HG02642 (cell line): ENCODE measurements around the gene C17orf114.

Experiments
- ATAC-seq: cut with Tn5 transposase; IDR thresholded peaks from one replicate; pipeline ENCODE4 v1.9.1; 2021; ENCODE audit warnings: mild to moderate bottlenecking; ENCODE audit not compliant: unreplicated experiment, poor library complexity

C17orf114 gene

DNA sequence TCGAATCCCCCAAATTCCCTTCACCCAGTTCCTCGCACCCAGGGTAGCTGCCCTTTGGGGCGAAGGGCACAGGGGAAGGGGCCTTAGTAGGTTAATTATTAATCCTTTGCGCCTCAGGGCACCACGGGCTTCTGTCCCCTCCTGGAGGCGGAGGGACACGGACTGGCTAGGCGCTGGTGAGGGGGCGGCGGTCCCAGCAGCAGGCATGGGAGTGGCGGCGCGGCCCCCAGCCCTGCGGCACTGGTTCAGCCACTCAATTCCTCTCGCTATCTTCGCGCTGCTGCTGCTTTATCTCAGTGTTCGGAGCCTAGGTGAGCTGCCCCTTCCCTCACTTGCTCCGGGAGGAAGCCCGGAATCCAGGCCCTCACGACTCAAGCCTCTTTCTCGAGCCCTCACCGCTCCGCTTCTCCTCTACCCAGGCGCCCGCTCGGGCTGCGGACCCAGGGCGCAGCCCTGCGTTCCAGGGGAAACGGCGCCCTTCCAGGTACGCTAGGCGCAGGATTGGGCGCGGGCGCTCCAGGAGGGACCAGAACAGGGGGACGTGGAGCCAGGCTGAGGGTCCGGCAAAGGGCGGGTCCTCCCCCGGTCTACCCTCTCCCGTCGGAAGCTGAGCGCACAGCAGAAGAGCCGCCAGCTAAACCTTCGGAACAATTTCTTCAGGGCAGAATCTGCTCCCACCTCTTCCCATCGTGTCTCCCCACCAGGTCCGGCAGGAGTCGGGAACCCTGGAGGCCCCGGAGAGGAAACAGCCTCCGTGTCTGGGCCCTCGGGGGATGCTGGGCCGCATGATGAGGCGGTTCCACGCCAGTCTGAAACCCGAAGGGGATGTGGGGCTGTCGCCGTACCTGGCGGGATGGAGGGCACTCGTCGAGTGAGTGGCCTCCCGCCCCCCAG lies 13.1 kb downstream of the C17orf114 start, which contains the start of gene GLTPD2:
TSS of gene GLTPD2 (plus strand) at position 158 of the 894 bp plus-strand sequence. CDS start at position 206, 48 bp downstream.
- ATAC-seq = no peak

DNA sequence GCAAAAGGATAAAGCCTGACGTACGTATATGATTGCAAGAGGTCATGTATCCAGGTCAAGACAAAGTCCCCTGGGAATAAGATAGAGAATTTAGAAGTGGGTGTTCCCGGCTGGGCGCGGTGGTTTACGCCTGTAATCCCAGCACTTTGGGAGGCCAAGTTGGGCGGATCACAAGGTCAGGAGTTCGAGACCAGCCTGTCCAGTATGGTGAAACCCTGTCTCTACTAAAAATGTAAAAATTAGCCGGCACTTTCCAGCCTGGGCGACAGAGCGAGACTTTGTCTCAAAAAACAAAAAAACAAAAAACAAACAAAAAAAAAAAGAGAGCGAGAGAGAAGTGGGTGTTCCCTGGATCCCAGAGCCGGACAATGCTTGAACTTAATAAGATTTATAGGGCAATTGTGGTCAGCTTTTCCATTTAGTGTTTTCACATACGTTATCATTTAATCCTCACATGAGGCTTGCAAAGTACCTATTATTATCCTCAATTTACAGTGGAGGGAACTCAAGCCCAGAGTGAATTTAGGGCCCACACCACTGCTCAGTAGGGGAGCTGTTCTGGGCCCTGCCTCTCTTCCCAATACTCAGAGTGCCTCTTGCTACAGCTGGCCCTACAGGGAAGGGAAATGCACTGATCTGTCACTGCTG lies 13.8 kb downstream of the C17orf114 start:
- ATAC-seq = no peak

DNA sequence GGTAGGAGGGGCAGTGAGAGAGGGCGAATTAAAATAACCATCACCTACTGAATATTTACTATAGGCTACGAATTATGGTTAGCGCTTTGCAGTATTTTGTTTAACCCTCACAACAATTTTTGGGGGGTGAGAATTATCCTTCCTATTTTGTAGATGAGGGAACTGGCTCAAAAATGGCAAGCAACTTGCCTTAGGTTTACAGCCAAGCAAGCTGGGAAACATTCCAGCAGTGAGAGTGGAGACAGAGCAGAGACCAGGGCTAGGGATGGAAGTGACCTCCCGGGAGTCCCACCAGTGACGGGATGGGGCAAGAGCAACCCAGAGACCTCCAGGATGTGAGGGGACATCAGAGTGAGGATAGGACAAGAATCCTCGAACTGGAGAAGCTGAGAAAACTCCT lies 15.6 kb downstream of the C17orf114 start:
- ATAC-seq = no peak

DNA sequence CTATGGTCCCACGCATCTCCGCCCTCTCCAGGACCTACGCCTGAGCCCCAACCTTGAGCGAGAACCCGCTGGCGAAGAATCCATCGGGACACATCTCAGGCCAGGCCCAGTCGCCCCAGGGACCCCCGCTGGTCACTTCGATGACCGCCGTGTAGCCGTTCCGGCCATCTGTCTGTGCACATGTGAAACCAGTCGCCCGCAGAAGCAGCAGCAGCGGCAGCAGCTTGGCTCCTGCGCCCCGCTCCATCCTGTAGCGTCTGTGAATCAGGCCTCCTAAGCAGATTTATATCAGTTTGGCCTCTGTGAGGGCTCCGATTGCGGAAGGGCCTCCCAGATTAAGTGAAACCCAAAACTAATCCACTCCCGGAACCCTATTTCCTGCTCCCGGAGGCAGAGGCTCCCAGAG lies 16.0 kb downstream of the C17orf114 start, which contains the start of gene VMO1:
TSS of gene VMO1 (minus strand) at position 259 of the 406 bp plus-strand sequence. CDS start at position 247, 12 bp downstream.
- ATAC-seq = no peak

DNA sequence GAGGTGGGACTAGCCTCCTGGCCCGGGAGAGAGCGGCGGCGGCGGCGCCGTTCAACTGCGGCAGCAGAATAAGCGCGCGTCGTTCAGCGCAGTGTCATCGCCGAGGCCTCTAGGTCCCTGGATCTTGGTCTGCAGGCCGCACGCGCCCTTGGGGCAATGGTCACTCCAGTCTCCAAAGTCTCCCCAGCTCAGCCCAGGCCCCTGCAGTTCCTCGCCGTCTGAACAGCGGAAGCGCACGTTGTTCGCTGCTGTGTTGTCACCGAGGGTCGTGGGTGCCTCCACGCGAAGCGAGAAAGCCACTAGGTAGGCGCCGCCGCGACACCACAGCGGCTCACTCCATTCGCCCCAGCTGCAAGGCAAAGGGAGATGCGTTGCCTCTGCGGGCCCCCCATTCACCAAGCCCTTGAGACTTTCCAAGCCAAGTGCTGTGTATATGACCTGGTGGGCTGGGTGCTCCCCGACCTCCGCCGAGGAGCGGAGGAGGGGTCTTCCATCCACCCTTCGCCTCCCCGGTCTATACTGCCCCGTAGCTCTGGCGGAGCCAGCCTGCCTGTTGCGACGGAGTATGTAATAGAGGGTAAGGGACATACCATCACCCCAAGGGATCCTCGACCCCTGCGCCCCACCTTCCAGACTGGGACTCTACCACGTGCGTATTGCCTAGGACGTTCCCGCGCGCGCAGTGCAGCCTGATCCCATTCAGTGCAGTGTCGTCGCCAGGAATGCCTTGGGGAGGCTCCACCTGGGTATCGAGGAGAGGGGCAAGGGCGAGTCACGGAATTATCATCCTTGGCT lies 16.6 kb downstream of the C17orf114 start:
- no peak for ATAC-seq

DNA sequence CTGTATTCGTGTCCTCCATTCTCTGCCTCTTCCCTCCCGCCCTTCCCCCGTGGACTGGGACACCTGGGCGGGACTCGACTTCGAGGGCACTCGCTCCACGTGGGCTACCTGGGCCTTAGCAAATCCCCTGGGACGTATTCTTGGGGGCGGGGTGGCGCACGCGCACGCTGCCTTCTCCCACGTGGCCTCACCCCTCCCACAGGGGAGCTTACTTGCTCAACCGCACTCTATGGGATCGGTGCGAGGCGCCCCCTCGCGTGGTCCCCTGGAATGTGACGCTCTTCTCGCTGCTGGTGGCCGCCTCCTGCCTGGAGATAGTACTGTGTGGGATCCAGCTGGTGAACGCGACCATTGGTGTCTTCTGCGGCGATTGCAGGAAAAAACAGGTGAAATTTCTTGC lies 19.5 kb downstream of the C17orf114 start:
- ATAC-seq = no peak

DNA sequence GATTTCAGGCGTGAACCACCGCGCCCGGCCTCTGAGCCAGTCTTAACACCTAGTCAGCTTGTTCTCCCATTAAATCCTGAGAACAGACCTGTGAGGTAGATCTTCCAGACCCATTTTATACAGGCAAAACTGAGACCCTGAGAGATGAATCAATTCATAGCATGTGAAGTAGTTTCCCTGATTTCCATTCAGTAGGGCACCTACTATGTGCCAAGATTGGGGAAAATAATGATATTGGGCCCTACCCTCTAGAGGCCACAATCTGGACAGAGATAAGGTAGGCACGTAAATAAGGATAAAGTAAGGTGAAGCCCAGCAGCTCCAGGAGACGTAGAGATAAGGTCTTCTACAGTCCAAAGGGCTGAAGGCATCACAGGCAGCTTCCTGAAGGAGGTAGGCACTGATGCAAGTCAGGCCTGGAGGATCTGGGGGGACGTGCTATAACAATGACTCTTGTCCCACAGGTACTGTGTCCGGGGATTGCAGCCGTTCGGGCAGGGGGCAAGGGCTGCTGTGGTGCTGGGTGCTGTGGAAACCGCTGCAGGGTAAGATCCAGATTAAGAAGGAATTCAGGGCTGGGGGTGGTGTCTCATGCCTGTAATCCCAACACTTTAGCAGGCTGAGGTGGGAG lies 21.7 kb downstream of the C17orf114 start:
- ATAC-seq = no peak

DNA sequence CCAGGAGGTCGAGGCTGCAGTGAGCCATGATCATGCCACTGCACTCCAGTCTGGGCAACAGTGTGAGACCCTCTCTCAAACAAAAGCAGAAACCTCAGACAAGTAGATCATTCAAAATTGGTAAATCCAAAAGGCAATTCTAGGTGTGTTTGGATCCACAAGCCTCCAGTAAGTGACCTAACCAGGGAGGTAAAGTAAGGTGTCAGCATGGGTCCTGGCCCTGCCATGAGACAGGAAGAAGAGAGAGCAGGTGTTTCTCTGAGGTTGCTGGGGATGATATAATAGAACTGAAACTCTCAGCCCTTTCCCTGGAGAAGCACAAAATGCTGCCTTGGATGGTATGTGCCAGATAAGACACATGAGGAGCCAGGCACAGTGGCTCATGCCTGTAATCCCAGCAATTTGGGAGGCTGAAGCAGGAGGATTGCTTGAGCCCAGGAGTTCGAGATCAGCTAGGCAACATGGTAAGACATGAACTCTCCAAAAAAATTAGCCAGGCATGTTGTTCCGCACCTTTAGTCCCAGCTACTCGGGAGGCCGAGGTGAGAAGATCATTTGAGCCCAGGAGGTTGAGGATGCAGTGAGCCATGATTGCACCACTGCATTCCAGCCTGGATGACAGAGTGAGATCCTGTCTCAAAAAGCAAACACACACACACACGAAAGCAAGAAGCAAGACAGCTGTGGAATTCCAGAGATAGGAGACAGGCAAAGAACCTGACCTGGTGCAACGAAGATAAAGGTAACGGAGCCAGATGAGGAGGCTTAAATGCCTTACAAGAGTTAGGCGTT lies 24.0 kb downstream of the C17orf114 start:
- ATAC-seq = no peak

DNA sequence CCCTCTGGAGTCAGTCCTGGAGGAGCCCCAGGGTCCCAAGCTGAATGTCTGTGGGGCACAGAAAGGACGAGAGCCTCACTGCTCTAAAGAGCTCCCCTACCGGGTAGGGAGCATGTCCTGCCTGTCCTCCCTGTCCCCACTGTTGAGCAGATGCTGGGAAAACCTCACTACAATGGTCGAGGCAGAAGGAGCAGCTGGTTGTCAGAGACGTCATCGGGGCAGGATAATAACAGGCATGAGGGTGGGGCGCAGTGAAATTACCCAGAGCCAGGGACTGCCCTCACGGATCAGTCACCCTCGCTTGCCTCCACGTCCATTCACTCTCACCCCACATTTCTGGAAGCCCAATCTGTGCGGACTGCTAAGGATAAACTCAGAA lies 29.9 kb downstream of the C17orf114 start:
- no peak for ATAC-seq

DNA sequence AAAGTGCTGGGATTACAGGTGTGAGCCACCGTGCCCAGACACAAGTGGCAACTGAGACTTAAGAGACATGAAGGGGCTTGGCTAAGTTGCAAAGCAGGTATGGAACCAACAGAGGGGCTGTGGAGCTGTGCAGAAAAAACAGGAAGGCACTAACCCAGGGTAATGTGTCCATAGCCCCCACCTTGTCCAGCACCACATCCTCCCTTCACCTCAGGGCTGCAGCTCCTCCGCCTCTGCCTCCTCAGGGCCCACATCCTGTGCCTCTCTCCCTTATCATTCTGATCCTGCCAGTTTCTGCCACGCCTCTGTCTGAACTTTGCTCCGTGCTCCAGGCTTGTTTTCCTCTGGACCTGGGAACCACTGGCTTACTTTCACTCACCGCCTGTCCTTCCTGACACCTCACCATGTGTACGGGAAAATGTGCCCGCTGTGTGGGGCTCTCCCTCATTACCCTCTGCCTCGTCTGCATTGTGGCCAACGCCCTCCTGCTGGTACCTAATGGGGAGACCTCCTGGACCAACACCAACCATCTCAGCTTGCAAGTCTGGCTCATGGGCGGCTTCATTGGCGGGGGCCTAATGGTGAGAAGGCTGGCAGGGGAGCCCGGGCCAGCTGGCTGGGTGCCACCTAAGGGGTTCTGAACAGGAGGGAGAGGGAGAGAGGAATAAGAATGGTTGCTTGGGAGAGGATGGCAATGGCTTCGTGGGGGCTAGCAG lies 30.5 kb downstream of the C17orf114 start, which contains the start of gene TM4SF5:
TSS of gene TM4SF5 (plus strand) at position 368 of the 716 bp plus-strand sequence. CDS start at position 405, 37 bp downstream.
- ATAC-seq = no peak

DNA sequence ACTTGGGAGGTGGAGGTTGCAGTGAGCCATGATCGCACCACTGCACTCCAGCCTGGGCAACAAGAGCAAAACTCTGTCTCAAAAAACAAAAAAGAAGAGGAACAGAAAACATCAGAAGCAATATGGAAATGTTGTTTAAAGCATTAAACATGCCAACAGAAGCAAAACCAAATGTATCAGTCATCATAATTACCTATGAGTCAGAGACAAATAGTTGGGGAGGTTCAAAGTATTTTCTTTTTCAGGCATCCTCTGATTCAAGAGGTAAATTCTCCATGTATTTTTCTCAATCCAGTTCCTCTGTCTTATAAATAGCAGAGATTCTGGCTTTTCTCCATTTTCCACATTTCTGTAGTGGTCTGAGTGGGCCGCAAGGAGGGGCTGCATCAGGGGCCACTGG lies 32.5 kb downstream of the C17orf114 start:
- ATAC-seq = no peak

DNA sequence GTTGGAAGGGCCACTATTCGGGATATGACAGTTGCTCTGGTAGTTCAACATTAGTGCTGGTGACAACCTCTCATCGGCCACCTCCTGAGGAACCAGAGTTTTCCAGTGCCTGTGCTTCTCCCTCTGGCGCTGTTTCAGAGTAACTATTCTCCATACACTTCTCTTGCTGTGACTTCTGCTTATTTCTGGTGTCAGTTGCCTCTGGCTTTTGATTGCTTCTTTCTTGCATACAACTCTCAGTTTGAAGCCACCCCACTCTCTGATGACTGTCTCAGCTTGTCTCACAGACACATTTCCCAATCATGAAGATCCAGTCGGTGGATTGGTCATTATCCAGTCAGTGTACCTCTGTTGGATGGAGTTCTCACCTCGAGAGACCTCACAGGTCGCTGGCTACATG lies 33.8 kb downstream of the C17orf114 start:
- ATAC-seq = no peak

DNA sequence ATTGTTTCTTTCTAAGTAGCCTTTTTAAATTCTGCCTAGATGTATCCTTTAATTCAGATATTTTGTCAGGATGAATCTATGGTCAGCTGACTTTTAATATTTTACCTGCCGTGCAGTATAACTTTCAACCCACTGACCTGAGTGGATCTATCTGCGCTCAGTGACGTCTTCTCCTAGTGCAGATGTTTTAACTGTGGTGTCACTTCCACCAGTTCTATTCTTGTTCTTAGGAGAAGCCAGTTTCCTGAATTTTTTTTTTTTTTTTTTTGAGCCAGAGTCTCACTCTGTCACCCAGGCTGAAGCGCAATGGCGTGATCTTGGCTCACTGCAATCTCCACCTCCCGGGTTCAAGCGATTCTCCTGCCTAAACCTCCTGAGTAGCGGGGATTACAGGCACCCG lies 35.4 kb downstream of the C17orf114 start:
- ATAC-seq = no peak

DNA sequence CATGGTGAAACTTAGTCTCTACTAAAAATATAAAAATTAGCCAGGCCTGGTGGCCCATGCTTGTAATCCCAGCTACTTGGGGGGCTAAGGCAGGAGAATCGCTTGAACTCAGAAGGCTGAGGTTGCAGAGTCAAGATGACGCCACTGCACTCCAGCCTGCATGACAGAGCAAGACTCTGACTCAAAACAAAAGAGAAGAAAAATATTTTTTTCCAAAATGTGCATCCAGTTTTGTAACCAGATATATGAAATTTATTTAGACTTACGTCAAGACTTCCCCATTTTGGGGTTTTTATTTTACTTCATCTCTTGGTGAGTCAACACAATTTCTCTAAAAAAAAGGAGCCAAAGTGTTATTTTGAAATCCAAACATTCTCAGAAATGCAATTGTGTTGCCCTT lies 35.9 kb downstream of the C17orf114 start:
- ATAC-seq = no peak

DNA sequence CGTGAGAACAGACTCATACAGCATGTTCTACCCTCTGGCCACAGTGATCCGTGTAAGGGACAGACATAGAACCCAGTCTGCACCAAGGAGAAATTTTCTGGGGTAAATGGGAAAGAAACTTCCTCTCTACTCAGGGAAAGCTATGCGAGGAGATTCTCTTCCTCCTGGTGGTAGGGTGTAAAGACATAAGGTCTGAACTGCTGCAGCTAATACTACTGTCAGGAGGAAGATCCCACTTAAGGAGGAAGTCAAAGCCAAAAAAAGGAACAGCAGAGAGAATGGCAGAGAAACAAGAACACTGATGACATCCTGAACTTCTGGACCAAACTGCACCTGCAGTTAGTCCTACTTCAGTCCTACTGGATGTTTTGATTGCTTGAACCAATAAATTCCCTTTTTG lies 37.5 kb downstream of the C17orf114 start:
- no peak for ATAC-seq

DNA sequence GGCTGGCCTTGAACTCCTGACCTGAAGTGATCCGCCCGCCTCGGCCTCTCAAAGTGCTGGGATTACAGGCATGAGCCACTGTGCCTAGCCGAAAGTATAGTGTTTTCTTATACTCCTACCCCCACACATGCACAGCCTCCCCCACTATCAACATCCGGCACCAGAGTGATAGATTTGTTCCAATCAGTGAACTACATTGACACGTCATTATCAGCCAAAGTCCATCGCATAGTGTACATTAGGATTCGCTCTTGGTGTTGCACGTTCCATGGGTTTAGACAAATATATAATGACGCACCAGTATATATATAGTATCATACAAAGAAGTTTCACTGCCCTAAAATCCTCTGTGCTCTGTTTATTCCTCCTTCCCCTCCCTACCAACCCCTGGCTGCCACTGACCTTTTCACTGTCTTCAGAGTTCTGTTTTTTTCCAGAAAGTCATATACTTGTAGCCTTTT lies 42.3 kb downstream of the C17orf114 start:
- no peak for ATAC-seq

DNA sequence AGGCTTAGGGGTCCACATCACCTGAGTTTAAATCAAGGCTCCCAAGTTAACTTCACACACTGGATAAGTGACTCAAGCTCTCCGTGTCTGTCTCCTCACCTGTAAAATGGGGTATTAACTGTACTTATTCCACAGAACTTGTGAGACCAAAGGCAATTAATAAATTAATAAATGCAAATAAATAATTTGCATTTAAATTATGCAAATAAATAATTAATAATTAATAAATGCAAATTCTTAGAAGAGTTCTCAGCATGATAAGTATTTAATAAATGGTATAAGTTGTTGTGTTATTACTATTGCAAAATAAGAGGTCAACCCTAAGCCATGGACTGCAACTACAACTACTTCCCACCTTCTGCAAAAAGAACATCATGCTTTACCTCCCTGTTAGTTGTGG lies 48.7 kb downstream of the C17orf114 start:
- no peak for ATAC-seq

DNA sequence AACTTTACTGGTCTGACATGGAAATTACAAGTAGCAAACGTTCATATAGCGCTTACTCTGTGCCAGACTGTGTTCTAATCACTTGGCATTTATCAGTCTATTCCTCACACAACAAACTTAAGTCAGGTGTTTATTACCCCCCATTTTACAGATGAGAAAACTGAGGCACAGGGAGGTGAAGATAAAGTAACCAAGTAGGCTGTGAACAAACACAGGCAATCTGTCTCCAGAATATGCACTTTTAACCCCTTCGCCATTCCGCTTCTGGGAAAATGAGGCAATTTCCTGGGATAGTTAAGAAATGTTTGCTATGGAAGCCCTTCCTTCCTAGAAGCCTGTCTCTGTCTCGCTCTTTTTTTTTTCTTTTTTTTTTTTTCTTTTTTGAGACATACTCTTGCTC lies 50.2 kb downstream of the C17orf114 start:
- no peak for ATAC-seq
